GM13976 (cell line): ENCODE measurements around the gene HOXB1.
A peak's percentile ranks its signal among the peaks of the same experiment; 100 is the strongest.

Source experiments
- DNase-seq: peaks from one replicate; pipeline ENCODE4 v3.0.0; 2012; ENCODE audit warnings: low spot score
- in situ Hi-C: fragments of 300-500 bp; cut with MboI; formaldehyde crosslinking; loops from one replicate; pipeline ENCODE4 v1.12.0; 2022; ENCODE audit warnings: low sequenced_read_pairs, mixed read lengths, inconsistent platforms; ENCODE audit not compliant: unreplicated experiment
- TF ChIP-seq, protein P1 (sequence below): IDR thresholded peaks from 2 replicates; pipeline ENCODE4 v1.5.1; 2012; ENCODE audit warnings: borderline replicate concordance, mild to moderate bottlenecking; ENCODE audit not compliant: insufficient read depth; ENCODE audit errors: extremely low read depth, missing control alignments, control extremely low read depth

HOXB1 gene

DNA sequence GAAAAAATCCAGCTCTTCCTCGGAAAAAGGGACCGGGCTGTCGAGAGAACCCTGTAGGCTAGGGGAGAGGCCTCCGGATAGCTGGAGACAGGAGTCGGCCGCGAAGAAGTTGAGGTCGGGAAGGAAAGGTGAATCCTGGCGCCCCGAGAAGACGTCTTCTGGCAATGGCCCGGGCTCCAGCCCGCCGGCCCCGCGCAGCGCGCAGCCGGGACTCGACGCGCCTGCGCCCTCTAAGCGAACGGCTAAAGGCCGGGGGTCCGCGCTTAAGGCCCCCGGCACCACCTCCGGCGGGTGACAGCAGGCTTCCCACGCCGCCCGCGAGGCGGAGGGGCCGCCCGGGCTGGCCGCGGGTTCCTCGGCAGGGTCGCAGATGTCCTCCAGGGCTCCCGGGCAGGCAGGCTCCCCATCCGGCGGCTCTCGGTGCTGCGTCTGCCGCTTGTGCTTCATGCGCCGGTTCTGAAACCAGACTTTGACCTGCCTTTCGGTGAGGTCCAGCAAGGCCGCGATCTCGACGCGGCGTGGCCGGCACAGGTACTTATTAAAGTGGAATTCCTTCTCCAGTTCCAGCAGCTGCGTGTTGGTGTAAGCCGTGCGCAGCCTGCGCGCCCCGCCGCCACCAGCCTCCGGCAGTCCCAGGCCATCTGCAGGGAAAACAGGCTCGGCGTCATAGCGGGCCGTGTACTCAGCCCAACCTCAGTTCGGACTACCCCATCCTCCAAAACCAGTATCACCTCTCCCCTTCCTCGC lies 12.5 kb upstream of the HOXB1 start:
- in situ Hi-C loops, result no loop called here
- TF ChIP-seq, protein P1, sequence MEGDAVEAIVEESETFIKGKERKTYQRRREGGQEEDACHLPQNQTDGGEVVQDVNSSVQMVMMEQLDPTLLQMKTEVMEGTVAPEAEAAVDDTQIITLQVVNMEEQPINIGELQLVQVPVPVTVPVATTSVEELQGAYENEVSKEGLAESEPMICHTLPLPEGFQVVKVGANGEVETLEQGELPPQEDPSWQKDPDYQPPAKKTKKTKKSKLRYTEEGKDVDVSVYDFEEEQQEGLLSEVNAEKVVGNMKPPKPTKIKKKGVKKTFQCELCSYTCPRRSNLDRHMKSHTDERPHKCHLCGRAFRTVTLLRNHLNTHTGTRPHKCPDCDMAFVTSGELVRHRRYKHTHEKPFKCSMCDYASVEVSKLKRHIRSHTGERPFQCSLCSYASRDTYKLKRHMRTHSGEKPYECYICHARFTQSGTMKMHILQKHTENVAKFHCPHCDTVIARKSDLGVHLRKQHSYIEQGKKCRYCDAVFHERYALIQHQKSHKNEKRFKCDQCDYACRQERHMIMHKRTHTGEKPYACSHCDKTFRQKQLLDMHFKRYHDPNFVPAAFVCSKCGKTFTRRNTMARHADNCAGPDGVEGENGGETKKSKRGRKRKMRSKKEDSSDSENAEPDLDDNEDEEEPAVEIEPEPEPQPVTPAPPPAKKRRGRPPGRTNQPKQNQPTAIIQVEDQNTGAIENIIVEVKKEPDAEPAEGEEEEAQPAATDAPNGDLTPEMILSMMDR, result no peak
- DNase-seq, result peak; percentile 83

DNA sequence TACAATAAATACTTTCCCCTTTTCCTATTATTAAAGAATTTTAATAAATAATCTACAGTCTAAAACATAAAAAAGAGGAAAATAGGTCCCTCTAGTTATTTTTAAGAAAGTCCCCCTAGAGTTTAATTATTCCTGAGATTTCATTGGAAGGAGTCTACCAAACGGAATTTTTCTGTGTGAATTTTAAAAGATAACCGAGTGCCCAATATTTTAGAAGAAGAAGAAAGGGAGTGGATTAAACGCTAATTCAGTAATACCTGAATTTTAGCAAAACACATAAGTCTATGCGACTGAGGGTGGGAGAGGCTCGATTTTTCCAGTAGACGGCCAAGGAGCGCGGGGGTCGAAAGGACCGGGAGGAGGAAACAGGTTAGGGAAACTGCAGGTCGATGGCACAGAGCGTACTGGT lies 11.9 kb upstream of the HOXB1 start:
- DNase-seq, result no peak
- in situ Hi-C loops, result no loop called here
- TF ChIP-seq, protein P1, result no peak

DNA sequence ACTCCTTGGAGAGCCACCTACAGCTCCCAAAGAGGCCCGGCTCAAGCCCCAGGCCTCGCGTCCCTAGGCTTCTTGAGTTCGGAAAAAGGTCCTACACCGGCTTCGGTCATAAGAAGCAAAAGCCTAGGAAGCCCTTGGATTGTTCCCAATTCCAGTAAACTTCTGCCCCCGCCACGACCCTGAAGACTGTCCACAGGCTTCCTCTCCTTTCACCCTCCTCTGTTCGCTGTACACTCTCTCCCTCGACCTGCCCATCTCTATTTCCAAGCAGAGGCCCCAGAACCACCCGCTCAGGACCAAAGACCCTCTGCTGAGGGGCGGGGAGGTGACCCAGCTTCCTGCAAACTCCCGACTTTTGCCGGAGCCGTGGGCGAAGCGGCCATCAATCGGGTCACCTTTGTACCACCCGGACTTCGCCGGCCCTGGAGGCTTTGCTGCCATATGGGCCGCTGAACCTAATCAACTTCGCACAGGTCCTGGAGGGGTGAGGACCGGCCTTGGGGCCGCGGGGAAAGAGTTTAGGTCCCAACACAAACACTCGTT lies 11.4 kb upstream of the HOXB1 start:
- in situ Hi-C loops, result no loop called here
- DNase-seq, result no peak
- TF ChIP-seq, protein P1, result no peak

DNA sequence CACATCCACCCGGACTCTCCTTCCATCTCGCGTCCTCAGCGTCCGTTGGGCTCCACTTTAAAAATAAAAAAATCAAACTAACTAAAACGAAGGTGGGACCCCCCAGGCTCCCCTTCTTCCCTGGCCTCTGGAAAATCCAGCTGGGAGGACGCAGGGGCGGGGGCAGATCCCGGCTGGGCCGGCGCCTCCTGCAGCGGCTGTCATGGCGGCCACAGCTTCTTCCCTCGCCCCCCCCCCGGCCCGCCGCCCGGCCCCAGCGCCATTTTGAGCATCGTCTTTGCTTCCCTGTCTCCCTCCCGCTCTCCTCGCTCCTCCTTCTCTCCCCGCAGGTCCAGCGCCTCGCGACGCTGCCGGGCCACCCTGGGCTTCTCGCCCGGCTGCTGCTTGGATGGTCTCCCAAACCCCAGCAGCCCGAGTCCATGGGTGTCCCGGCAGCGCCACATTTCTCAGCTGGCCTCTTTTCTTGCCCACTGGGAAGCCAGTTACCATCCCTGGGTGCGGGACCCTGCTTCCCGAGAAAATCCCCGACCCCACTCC lies 10.8 kb upstream of the HOXB1 start:
- DNase-seq, result no peak

DNA sequence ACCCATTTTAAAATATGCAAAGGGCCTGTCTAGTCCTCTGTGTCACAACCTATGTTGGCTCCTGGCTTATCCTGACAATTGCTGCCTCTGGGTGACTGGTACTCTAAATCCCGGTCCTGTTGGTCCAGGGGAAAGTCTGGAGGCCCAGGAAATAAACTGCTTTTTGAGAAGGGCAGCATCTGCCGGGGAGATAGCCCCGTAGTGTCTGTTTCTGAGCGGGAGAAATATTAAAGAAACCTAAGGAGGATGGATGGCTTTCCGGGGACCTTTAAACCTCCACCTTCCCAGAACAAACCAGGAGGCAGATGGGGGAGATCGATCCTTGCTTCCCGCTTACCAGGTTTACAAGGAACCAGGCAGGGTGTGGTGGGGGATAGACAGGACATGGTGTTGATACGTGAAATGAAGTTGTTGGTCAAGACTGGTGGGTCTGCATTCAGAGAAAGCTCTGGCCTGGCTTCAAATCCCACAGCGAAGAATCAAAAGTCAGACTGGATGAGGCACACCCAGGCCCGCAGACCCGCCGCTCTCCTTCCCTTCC lies 10.3 kb upstream of the HOXB1 start:
- in situ Hi-C loops, result no loop called here
- TF ChIP-seq, protein P1, result no peak
- DNase-seq, result no peak

More for the DNA sequence above, 10.8 kb upstream of the HOXB1 start:
- in situ Hi-C loops, result no loop called here
- TF ChIP-seq, protein P1, result no peak

DNA sequence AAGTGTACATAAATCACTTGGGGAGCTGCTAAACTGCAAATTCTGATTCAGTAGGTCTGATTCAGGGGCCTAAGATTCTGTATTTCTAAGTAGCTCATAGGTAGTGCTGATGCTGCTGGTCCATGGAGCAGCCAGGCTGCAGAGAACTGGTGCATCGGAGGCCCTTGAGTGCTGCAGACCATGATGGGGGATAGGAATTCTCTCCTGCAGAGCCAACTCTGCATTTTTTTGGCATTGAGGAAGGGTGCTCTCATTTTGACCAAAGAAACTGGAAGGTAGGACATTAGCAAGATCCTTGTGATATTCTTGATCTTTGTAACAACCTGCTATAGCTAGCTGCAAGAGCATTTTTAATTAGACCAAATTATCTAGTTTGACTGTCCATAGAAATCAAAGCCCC lies 9.4 kb upstream of the HOXB1 start:
- no peak for DNase-seq
- in situ Hi-C loops, result no loop called here
- TF ChIP-seq, protein P1, result no peak
